IPS DF 19.7 (cell line): ENCODE data around the gene NPBWR2.
"Not testable (repeated sequence)": the region's sequence is repeated elsewhere in the genome, so short reads cannot be mapped to it uniquely, and the experiment has no call there.

Source experiments
- DNase-seq: peaks from one replicate; pipeline ENCODE4 v3.0.0-alpha.2; 2013; ENCODE audit warnings: low read depth, low spot score

NPBWR2 gene

GRCh38 chr20:64144144-64144912 is 37.0 kb upstream of the NPBWR2 start:
- DNase-seq = no peak

- DNase-seq = no peak
Observed at GRCh38 chr20:64143018-64143801, 35.8 kb upstream of the NPBWR2 start.

- no peak for DNase-seq
Observed at GRCh38 chr20:64142590-64142989, 35.2 kb upstream of the NPBWR2 start.

- no peak for DNase-seq
Observed at GRCh38 chr20:64140956-64141355, 33.6 kb upstream of the NPBWR2 start.

- DNase-seq = no peak
Observed at GRCh38 chr20:64140061-64140931, 32.9 kb upstream of the NPBWR2 start.

GRCh38 chr20:64139199-64140060 is 32.1 kb upstream of the NPBWR2 start:
- DNase-seq = no peak

GRCh38 chr20:64138276-64138815 is 31.0 kb upstream of the NPBWR2 start:
- no peak for DNase-seq

GRCh38 chr20:64137598-64138031 is 30.2 kb upstream of the NPBWR2 start:
- no peak for DNase-seq

- no peak for DNase-seq
Observed at GRCh38 chr20:64136004-64136710, 28.8 kb upstream of the NPBWR2 start.

- DNase-seq = not testable (repeated sequence)
Observed at GRCh38 chr20:64134744-64135143, 27.4 kb upstream of the NPBWR2 start.

GRCh38 chr20:64133951-64134407 is 26.6 kb upstream of the NPBWR2 start:
- DNase-seq = no peak

- no peak for DNase-seq
Observed at GRCh38 chr20:64131406-64131805, 24.0 kb upstream of the NPBWR2 start.

GRCh38 chr20:64130876-64131275 is 23.5 kb upstream of the NPBWR2 start:
- DNase-seq = no peak

GRCh38 chr20:64130271-64130670 is 22.9 kb upstream of the NPBWR2 start:
- no peak for DNase-seq

- no peak for DNase-seq
Observed at GRCh38 chr20:64129146-64129782, 21.9 kb upstream of the NPBWR2 start.

GRCh38 chr20:64123517-64123916 is 16.2 kb upstream of the NPBWR2 start:
- not testable (repeated sequence) for DNase-seq

- not testable (repeated sequence) for DNase-seq
Observed at GRCh38 chr20:64122927-64123326, 15.6 kb upstream of the NPBWR2 start.

GRCh38 chr20:64121586-64121985 is 14.2 kb upstream of the NPBWR2 start:
- DNase-seq = no peak

GRCh38 chr20:64119681-64120341 is 12.4 kb upstream of the NPBWR2 start:
- no peak for DNase-seq
